ENCODE results near the gene C2orf80. TPM values are rescaled to one million over a fixed set of nuclear protein-coding genes. Genes with fewer than 3 reads are reported as not detected.

C2orf80 gene
- polyA plus RNA-seq, 1 experiment: not detected

GRCh38 chr2:208207769-208208168, 17.9 kb upstream of the C2orf80 start:
- H3K27me3 ChIP-seq (ENCODE audit: control insufficient read depth, insufficient read depth, low read length): no peaks in the 10 kb centered on the region
- POLR2A ChIA-PET: no interaction called here
- TF ChIP-seq CTCF (IDR thresholded peaks at IDR 0.05; ENCODE audit: insufficient read depth, low read depth, low read length): no peak
- DNase-seq (ENCODE audit: low read depth): no peak
- no peaks in the 10 kb centered on the region for H3K36me3 ChIP-seq (ENCODE audit: control insufficient read depth, insufficient read depth, low read length)
- CTCF ChIA-PET: no interaction called here
- H3K4me3 ChIP-seq (ENCODE audit: low read depth, low read length): no peak overlapping the region

GRCh38 chr2:208204166-208204565, 14.3 kb upstream of the C2orf80 start:
- POLR2A ChIA-PET: no interaction called here

GRCh38 chr2:208195531-208195930, 5.7 kb upstream of the C2orf80 start:
- POLR2A ChIA-PET: no interaction called here
- TF ChIP-seq CTCF (IDR thresholded peaks at IDR 0.05; ENCODE audit: insufficient read depth, low read depth, low read length): no peak
- CTCF ChIA-PET: interaction anchor here (0.6 kb wide), 1 partner anchor 169 kb away, joined by 3 read pairs; no protein-coding TSS in a partner anchor

More at GRCh38 chr2:208204166-208204565, 14.3 kb upstream of the C2orf80 start:
- CTCF ChIA-PET: interaction anchor here (1.2 to 1.4 kb wide), 2 partner anchors 28 to 29 kb away, joined by 5 to 7 read pairs; no protein-coding TSS in a partner anchor
- Histone ChIP-seq H3K4me3 (ENCODE audit: low read depth, low read length) (no peak overlapping the region), H3K36me3 (ENCODE audit: control insufficient read depth, insufficient read depth, low read length) (no peaks in the 10 kb centered on the region), H3K27me3 (ENCODE audit: control insufficient read depth, insufficient read depth, low read length) (no peaks in the 10 kb centered on the region)
- TF ChIP-seq CTCF (IDR thresholded peaks at IDR 0.05; ENCODE audit: insufficient read depth, low read depth, low read length): no peak
- no peak for DNase-seq (ENCODE audit: low read depth)

GRCh38 chr2:208192611-208193236, 2.9 kb upstream of the C2orf80 start:
- TF ChIP-seq CTCF (IDR thresholded peaks at IDR 0.05; ENCODE audit: insufficient read depth, low read depth, low read length): no peak
- DNase-seq (ENCODE audit: low read depth): no peak
- Histone ChIP-seq H3K4me3 (ENCODE audit: low read depth, low read length) (no peak overlapping the region), H3K27me3 (ENCODE audit: control insufficient read depth, insufficient read depth, low read length) (peaks cover 5% of the 10 kb centered on the region), H3K36me3 (ENCODE audit: control insufficient read depth, insufficient read depth, low read length) (no peaks in the 10 kb centered on the region)
- ChIA-PET CTCF (interaction anchor here (0.8 to 1.5 kb wide), 2 partner anchors 17 to 1388 kb away, joined by 3 to 4 read pairs; no protein-coding TSS in a partner anchor), POLR2A (no interaction called here)

More at GRCh38 chr2:208195531-208195930, 5.7 kb upstream of the C2orf80 start:
- Histone ChIP-seq H3K36me3 (ENCODE audit: control insufficient read depth, insufficient read depth, low read length) (no peaks in the 10 kb centered on the region), H3K4me3 (ENCODE audit: low read depth, low read length) (no peak overlapping the region), H3K27me3 (ENCODE audit: control insufficient read depth, insufficient read depth, low read length) (peaks cover 1% of the 10 kb centered on the region)
- DNase-seq (ENCODE audit: low read depth): no peak

- no peak overlapping the region for H3K4me3 ChIP-seq (ENCODE audit: low read depth, low read length)
- no peak for DNase-seq (ENCODE audit: low read depth)
- POLR2A ChIA-PET: no interaction called here
- peaks cover 4% of the 10 kb centered on the region; the same call in 1 of the 2 replicates for H3K27me3 ChIP-seq (ENCODE audit: control insufficient read depth, insufficient read depth, low read length)
- CTCF ChIA-PET: interaction anchor here (0.7 to 0.9 kb wide), 2 partner anchors 13 to 42 kb away, joined by 3 to 4 read pairs; no protein-coding TSS in a partner anchor
- H3K36me3 ChIP-seq (ENCODE audit: control insufficient read depth, insufficient read depth, low read length): no peaks in the 10 kb centered on the region
- TF ChIP-seq CTCF (IDR thresholded peaks at IDR 0.05; ENCODE audit: insufficient read depth, low read depth, low read length): no peak
These were observed 591 bp downstream of the C2orf80 start for GRCh38 chr2:208189069-208189809.

Measured in BJ (cell line).